HG02610 (cell line): ENCODE measurements around the gene IL17A.
"Not testable (repeated sequence)": the region's sequence is repeated elsewhere in the genome, so short reads cannot be mapped to it uniquely, and the experiment has no call there.

Experiments
- ATAC-seq: cut with Tn5 transposase; IDR thresholded peaks from one replicate; pipeline ENCODE4 v1.9.1; 2021; ENCODE audit warnings: mild to moderate bottlenecking, moderate library complexity; ENCODE audit not compliant: unreplicated experiment

IL17A gene

DNA sequence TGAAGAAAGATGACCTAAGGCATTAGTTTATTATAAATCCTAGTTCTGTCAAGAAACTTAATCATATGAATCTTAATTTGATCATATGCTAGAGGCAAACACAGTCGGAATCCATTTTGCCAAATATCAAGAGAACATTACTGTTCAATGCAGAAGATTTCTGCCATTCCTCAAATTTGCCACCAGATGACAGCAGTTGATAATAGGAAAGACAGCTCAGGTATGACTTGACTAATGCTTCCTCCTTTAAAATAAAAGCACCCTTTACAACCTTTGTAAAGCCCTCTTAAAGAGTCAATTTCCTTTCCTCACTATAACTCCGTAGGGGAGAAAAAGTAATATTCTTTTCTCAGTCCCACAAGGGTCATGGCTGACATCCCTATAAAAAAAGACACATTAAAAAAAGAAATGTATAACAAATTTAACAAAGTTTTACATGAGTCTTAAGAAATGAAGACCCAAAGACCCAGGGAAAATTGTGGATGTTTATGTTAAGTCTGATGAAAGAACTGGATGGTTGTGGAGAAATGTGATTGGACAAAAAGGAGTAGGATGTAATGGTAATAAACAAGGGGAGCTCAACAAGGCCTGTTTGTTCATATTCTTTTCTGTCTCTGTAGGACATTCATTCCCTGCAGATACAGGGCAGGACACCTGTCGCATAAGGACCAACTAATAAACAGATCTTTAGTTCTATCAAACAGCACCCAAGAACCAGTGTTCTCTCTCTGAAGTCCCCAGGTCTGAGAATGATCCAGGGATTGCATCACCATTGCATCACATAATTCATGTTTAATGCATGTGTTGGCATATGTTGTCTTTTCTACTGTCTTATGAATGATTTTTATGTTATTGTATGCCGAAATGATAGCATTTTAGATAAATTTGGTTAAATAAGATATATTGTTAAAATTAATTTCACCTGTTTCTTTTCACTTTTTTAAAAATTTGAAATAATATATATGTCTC, 23.0 kb upstream of the IL17A start:
- peak; percentile 50 for ATAC-seq

DNA sequence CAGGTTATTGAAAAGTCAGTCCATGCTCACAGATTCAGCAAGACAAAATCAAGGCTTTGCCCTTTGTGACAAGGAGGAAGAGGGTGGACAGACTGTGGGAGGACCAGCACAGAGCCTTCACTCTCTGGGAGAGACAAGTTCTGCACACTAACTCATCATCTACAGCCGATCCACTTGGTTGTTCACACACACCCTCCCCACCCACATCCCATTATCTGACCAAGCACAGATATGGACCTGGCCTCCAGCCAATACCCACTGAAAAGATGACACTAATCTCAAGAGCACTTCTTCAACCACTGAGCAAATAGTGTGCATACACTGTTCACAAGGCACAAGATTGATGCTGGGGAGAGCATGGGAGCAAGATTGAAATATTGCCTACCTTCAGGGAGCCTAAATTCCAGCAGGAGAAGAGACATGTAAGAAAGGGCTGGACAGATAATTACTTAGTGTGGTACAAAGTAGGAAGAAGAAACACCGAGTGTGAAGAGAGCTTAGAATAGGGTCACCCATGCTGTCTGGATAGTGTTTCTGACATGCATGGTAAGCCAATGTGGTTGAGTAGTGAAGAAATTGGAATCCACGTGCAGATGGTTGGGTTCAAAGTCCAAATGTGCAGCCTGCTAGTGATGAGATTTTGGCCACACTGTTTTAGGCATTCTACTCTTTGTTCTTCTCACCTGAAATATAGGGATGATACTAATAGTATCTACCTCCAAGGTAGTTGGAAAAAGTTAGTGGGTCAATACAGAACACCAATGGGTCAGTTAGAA, 21.7 kb upstream of the IL17A start:
- ATAC-seq, result no peak

DNA sequence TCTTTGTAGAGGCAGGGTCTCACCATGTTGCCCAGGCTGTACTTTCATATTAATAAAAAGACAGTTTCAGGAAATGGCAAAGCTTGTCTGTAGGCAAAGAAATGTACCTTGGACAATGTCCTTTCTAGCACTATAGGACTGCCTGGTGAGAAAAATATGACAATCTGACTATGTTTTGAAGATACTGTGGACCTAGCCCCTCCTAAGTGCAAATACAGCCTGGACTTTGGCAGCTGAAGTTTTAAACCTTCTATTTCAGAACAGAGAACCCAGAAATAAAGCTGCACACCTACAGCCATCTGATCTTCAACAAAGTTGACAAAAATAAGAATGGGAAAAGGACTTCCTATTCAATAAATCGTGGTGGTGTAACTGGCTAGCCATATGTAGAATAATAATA, 18.9 kb upstream of the IL17A start:
- ATAC-seq, result no peak

DNA sequence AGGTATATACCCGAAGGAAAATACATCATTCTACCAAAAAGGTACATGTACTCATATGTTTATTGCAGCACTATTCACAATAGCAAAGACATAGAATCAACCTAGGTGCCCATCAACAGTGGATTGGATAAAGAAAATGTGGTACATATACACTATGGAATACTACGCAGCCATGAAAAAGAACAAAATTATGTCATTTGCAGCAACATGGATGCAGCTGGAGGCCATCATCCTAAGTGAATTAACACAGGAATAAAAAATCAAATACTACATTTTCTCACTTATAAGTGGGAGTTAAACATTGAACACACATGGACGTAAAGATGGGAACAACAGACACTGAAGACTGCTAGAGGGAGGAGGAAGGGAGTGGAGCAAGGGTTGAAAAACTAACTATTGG, 17.8 kb upstream of the IL17A start:
- not testable (repeated sequence) for ATAC-seq

DNA sequence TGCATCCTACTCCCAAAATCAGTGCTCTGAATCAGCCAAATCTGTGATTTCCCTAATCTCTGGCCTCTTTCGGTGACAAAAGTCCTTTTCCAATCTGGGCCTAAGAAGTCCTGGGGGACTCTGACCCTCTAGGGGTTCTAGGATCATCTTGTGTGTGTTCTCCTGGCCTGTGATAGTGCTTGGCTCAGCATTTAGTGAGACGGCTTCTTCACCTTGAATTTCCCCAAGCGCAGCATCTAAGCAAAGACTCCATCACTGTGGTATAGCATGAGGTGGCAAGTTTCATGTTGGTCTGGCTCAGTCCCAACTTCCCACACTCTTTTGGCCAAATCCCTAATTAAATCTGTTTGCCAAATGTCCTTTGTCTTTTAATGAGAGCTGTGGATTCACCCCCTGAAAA, 12.1 kb upstream of the IL17A start:
- no peak for ATAC-seq

DNA sequence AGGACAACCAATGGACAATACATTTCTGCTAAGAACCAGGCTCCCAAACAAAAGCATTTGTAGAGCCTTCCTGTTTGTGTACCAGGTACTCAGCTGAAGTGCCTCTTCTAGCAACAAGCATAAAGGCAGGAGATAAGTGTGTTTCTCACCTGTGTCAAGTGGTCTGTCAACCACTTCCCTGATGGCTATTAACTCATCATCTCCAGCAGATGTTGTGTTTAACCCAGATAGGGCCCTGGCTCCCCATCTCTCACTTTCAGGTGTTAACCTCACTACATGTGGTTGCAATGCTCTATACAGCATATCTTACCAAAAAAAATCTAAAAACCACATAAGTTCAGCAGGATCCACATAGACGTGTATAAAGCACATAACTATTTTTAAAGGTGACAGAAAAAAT, 9.6 kb upstream of the IL17A start:
- peak; percentile 75 for ATAC-seq

DNA sequence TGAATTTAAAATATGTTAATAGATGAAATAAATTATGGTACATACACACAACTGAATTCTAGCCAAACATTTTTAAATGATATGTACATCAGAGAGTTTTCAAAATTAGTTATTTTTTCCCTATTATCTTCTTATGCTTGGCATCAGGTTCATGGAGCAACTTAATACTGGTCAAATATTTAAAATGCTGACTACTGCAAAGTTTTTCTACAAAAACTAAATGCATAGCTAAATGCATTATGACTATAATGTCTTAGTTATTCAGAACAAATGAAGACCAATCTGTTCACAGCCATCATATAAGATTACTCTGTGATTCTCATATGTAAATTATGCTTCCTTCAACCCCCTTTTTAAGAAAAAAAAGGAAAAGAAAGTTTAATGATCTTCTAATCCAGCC, 8.2 kb upstream of the IL17A start:
- no peak for ATAC-seq

DNA sequence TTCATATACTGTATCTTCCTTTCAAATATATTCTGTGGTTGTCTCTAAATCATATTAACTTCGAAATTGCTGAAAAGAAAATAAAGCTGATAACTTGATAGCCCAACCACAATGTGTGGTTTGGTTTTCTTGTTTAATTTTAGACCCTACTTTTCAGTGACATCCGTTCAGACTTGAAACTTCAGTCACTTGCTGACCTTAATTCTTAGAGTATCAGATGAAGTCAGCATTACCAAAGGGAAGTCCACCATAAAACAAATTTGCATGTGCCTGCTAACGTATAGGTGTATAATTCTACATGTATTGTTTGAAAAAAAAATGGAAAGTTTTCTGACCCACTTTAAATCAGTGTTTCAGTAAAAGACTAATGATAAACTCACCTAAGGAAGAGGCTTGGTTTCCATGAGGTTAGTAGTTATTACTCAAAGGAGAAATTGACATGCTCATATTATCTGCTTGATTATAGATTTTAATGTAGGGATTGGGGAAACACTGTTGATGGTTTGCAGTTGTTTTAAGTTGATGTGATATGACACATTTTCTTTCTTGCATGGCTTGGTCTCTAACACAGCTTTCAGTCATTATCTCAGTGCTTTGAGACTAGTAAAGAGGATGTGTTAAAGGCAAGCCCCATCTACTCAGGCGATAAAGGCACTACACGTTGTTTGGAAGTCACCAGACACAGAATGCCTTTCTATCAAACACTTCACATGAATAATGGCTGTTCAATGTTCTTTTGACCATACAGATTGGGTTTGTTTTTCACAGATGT, 5.2 kb upstream of the IL17A start:
- peak; percentile 83 for ATAC-seq

DNA sequence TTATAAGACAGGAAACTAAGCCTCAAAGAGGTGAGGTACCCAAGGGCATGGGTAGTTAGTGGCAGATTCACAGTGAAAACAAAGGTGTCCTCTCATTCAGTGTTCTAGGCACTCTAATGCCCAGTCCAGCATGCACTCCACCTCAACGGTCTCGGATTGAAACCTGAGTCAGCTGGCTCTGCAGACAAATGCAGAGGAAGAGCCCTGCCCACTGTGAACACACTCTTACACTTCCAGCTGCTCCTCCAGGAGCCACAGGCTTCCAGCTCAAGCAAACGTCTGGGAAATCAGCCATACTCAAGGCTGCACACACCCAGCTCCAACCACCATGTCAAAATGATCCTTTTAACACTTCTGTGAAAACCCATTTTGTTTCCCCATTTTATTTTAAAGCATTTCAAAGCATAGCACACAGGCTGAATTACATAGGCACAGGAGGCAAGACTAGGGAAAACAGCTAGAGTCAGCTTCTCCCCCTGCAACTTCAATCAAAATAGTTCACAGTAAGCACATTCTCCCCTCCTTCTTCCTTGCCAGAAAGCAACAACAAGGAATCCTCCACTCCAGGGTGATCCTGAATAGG, 3.0 kb upstream of the IL17A start:
- ATAC-seq, result no peak

DNA sequence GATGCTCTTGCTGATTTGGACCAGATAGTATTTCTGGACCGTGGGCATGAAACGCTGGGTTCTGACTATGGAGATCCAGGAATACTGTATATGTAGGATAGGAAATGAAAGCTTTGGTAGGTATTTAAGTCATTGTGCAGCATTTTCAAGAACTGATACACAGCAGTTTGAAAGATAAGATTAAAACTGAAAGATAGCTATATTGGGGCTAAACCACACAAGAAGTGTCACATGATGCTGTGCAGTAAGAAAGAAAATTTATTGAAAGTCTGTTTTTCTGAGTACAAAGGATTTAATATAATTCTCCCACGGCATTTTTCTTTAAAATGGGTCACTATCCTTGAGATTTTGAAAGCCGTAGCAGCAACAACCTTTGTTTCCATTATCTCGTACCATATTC, 305 bp downstream of the IL17A start:
- peak; percentile 66 for ATAC-seq

DNA sequence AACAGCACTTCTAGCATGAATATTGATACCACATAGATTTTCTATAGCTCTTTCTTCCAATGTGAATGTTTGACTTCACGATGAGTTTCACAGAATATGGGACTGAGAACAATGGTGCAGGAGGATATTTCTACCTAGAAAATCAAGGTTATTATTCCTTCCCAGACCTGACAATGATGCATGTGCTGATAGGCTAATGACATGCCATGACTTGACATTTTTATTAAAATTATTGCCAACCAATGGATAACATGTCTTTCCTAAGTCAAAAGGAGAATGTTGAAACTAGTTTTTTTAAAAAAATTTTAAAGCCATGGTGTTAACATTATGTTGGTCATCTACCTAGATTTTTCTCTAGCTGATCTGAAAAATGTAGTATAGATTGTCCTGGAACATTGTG, 923 bp downstream of the IL17A start:
- no peak for ATAC-seq

DNA sequence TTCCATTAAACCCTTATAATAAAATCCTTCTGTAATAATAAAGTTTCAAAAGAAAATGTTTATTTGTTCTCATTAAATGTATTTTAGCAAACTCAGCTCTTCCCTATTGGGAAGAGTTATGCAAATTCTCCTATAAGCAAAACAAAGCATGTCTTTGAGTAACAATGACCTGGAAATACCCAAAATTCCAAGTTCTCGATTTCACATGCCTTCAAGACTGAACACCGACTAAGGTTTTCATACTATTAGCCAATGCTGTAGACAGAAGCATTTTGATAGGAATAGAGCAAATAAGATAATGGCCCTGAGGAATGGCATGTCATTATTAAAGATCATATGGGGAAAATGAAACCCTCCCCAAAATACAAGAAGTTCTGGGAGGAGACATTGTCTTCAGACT, 3.8 kb downstream of the IL17A start:
- ATAC-seq, result no peak

DNA sequence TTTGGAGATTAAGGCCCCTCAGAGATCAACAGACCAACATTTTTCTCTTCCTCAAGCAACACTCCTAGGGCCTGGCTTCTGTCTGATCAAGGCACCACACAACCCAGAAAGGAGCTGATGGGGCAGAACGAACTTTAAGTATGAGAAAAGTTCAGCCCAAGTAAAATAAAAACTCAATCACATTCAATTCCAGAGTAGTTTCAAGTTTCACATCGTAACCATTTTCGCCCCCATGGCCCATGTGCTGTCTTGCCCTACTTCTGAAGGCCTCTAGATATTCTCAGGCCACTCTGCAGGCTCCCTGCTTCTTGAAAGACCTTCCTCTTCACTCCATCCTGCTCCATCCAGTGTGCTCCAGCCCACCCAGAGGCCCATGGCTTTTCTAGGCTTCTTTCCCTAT, 4.2 kb downstream of the IL17A start:
- ATAC-seq, result peak; percentile 80

DNA sequence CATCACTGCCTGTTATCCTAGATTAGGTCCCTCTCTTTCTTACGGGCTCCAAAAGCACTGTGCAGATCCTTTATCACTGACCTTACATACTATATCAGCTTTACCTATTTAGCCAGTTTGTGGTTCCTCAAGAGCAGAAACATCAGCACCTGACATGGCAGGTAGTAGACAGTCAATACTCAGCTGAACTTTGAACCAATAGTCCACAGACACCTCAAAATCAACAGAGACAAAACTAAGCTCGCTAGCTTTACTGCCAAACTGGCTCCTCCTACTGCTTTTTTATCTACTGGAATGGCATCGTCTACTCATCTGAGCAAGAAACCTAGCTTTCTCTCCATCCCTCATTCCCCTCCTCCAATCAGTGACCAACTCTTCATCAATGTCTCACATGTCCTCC, 5.6 kb downstream of the IL17A start:
- ATAC-seq, result no peak

DNA sequence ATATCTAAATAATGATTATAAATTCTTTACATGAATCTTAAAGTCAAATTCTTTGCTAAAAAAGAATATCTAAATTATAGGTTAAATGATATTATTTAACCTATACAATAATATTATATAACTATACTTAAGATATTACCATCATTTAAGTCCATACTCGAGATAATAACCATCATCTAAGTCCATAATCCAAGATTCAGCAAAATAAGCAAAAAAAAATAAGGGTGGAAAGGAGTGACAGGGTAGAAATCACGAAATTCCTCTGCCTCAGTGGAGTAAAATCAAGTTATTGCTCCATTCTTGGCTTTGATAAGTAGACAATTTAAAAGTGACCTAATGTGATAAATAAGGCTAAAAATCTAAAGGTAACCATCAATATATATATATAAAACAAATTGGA, 9.7 kb downstream of the IL17A start:
- no peak for ATAC-seq

DNA sequence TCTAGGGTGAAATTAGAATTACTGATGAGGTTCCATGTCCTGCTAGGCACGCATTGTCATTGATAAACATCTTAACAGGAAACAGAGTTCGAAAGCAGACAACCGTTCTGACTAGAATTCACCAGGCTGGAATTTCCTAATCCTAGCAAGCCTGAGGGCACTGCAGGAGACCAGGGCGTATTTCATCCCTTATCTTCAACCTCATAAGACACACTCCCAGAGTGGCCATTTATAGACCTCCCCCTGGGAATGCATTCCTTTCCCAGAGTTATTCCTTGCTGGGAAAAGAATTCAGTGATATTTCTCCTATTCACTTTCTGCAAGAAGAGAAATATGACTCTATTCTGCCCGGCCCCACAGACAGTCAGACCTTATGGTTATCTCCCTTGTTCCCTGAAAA, 13.9 kb downstream of the IL17A start:
- not testable (repeated sequence) for ATAC-seq

DNA sequence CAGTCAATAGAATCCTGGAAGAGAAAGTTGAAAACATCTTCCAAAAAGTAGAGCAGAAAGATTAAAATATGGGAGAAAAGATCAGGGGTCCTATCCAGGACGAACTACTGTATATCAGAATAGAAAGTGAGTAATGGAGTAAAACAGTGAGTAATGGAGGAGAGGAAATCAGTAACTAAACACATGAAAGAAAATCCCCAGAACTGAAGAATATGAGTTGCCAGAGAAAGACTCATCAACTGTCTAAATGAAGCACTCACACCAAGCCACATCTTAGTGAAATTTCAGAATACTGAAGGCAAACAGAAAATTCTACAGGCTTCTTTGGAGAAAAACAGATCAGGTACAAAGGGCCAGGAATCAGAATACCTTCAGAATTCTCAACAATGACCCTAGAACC, 14.9 kb downstream of the IL17A start:
- ATAC-seq, result no peak

DNA sequence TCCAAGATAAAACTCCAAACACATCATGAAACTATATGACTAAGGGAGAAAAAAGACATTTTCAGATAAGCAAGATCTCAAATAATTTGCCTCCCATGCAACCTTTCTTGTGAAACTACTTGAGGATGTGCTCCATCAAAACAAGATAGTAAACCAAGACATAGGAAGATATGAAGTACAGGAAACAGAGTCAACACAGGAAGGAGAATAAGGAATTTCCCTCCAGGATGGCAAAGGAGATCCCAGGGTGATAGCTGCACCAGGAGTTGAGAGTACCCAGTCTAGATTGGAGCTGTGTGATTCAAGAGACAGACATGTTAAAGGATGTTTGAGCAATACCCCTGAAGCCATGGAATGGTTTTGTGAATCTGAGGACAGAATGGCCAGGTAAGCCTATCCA, 15.3 kb downstream of the IL17A start:
- no peak for ATAC-seq

DNA sequence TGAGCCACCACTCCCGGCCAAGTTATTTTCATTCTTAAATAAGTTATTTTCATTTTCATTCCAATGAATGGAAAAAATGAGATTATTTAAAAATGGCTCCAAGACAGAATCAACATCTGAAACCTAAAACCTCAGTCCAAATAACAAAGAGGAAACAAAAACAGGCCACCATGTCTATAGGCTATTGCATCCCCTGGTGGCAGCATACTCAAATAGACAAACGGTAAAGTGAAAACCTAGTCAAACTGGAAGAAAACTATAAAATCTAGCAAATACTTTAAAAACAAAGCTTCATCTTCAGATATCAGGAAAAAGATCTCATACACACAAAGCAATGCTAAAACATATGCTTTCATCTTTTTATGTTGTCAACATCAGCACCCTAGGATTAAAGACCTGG, 20.9 kb downstream of the IL17A start:
- no peak for ATAC-seq

DNA sequence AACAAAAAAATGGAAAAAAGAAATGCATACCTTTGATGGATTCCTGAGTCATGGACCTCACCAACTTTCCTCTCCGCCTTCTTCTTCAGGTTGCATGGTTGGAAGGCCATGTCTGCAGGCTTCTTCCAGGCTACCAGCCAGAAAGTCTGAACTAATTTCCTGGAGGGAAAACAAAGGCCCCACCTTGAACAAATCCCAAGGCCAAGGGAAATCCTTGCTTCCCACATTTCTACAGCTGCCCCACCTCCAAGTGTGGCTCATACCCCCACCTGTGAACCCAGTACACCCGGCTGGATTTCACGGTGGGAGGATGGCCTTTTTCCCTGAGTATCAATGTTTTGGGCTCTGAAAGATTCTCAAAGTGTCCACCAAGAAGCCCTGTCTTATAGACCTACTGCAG, 22.4 kb downstream of the IL17A start:
- ATAC-seq, result no peak

DNA sequence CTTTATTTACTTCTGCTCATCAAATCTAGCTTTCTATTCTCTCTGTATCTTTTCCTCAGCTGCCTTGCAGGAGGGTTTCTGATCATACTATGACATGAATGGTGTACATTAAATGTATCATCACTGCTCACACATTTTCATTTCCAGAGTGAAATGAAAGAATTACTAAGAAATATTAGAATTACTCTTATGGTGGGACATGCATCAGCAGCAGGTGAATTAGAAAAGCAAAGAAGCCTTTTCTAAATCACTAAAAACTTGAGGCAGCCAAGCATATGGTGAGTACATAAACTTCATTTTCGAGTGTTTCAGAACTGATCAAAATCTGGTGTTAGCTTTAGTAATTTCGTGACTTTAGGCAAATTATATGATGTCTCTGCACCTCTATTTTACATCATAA, 23.6 kb downstream of the IL17A start:
- ATAC-seq, result peak; percentile 60
